HEK293 (cell line): ENCODE results near the gene CD44.

Experiments used
- BCL11A ChIP-seq: fragments of 450-650 bp; formaldehyde crosslinking; IDR thresholded peaks from 2 replicates; pipeline ENCODE4 v1.5.1; 2016; ENCODE audit warnings: low read depth, missing biosample characterization, missing genetic modification characterization
- CTCF ChIP-seq: fragments of 450-650 bp; formaldehyde crosslinking; IDR thresholded peaks from 2 replicates; pipeline ENCODE4 v1.5.1; 2016; ENCODE audit warnings: missing biosample characterization, missing genetic modification characterization
- ZNF146 ChIP-seq: fragments of 450-650 bp; formaldehyde crosslinking; IDR thresholded peaks from 2 replicates; pipeline ENCODE4 v1.5.1; 2016; ENCODE audit warnings: missing biosample characterization, missing genetic modification characterization
- ZXDB ChIP-seq: fragments of 450-650 bp; formaldehyde crosslinking; IDR thresholded peaks from 2 replicates; pipeline ENCODE4 v1.5.1; 2016; ENCODE audit warnings: missing biosample characterization, missing genetic modification characterization

- TF ChIP-seq BCL11A (tag by site-specific recombination) (no peak), CTCF (tag by site-specific recombination) (no peak), ZNF146 (tag by site-specific recombination) (no peak), ZXDB (tag by site-specific recombination) (no peak)
Measured at GRCh38 chr11:35127619-35128018, 11.4 kb upstream of the CD44 start.
